ENCODE measurements around the gene RPAIN.

RPAIN gene

DNA sequence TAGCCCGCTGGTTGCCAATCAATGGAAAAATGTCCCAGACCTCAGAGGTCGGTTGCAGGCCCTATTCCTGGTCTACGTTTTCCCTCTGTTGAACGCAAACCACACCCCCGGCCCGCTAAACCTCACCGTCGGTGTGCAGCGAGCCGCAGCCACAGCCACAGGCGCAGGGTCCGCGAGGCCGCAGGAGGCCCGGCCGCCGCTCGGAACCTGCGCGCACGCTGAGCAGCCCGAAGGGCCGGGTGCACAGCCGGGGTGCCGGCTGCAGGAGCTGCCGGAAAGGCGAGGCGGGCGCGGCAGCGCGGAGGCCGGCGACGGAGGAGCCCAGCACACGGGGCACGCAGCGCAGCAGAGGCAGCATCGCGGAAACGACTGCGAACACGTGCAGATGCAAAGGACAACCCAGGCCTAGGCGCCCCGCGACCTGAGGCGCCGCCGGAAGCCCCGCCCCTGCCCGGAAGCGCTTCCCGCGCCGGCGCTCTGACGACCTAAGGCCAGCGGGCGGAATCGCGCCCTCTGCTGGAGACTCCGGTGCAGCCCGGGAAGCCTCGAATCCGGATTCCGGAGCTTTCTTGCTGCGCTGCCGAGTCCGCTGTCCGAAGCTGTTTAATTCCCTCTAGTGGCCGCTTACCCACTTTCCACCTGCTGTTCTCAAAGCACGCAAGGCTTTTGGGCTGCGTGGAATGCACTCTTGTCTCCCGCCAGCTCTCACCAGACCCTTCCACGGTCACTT, 18.9 kb downstream of the RPAIN start, which contains the start of gene C1QBP (continued):
- TF ChIP-seq ZNF692 (tag by site-specific recombination; IDR thresholded peaks at IDR 0.05) = peak; percentile 44; the same call in 1 of the 2 replicates
- peak; percentile 62 for TF ChIP-seq ZNF629 (tag by site-specific recombination; IDR thresholded peaks at IDR 0.05)
- TF ChIP-seq SP3 (tag by site-specific recombination; IDR thresholded peaks at IDR 0.05) = peak; percentile 65
- 0 out of 2 replicates have a peak, but pooled peaks have one; percentile 16 for TF ChIP-seq ZNF596 (tag by site-specific recombination; IDR thresholded peaks at IDR 0.05)
- TF ChIP-seq ZNF76 (tag by site-specific recombination; IDR thresholded peaks at IDR 0.05; ENCODE audit: borderline replicate concordance, low read depth) = 0 out of 2 replicates have a peak, but pooled peaks have one; percentile 37
- peak; percentile 86 for TF ChIP-seq ZNF660 (tag by site-specific recombination; IDR thresholded peaks at IDR 0.05)
- TF ChIP-seq HOXD13 (CRISPR knock-in tag; IDR thresholded peaks at IDR 0.05; ENCODE audit: borderline replicate concordance) = peak; percentile 38; the same call in 1 of the 2 replicates
- TF ChIP-seq ZBTB8A (tag by site-specific recombination; IDR thresholded peaks at IDR 0.05) = 0 out of 2 replicates have a peak, but pooled peaks have one; percentile 29
- TF ChIP-seq, protein P1, sequence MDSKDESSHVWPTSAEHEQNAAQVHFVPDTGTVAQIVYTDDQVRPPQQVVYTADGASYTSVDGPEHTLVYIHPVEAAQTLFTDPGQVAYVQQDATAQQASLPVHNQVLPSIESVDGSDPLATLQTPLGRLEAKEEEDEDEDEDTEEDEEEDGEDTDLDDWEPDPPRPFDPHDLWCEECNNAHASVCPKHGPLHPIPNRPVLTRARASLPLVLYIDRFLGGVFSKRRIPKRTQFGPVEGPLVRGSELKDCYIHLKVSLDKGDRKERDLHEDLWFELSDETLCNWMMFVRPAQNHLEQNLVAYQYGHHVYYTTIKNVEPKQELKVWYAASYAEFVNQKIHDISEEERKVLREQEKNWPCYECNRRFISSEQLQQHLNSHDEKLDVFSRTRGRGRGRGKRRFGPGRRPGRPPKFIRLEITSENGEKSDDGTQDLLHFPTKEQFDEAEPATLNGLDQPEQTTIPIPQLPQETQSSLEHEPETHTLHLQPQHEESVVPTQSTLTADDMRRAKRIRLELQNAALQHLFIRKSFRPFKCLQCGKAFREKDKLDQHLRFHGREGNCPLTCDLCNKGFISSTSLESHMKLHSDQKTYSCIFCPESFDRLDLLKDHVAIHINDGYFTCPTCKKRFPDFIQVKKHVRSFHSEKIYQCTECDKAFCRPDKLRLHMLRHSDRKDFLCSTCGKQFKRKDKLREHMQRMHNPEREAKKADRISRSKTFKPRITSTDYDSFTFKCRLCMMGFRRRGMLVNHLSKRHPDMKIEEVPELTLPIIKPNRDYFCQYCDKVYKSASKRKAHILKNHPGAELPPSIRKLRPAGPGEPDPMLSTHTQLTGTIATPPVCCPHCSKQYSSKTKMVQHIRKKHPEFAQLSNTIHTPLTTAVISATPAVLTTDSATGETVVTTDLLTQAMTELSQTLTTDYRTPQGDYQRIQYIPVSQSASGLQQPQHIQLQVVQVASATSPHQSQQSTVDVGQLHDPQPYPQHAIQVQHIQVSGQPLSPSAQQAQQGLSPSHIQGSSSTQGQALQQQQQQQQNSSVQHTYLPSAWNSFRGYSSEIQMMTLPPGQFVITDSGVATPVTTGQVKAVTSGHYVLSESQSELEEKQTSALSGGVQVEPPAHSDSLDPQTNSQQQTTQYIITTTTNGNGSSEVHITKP (tag by site-specific recombination; IDR thresholded peaks at IDR 0.05) = peak; percentile 27; the same call in 1 of the 2 replicates
- no peak for TF ChIP-seq ZNF391 (tag by site-specific recombination; IDR thresholded peaks at IDR 0.05; ENCODE audit: borderline replicate concordance, low read depth)
- TF ChIP-seq ZNF449 (tag by site-specific recombination; IDR thresholded peaks at IDR 0.05) = 0 out of 2 replicates have a peak, but pooled peaks have one; percentile 8
- no peak for TF ChIP-seq ZNF280C (tag by site-specific recombination; IDR thresholded peaks at IDR 0.05)
- 0 out of 2 replicates have a peak, but pooled peaks have one; percentile 8 for TF ChIP-seq ZNF580 (tag by site-specific recombination; IDR thresholded peaks at IDR 0.05)
- peak; percentile 62; the same call in 1 of the 2 replicates for TF ChIP-seq KLF8 (tag by site-specific recombination; IDR thresholded peaks at IDR 0.05)
- 0 out of 2 replicates have a peak, but pooled peaks have one; percentile 10 for TF ChIP-seq ZNF18 (tag by site-specific recombination; IDR thresholded peaks at IDR 0.05)
- TF ChIP-seq ZNF24 (tag by site-specific recombination; IDR thresholded peaks at IDR 0.05) = 0 out of 2 replicates have a peak, but pooled peaks have one; percentile 20
- peak; percentile 89 for TF ChIP-seq ZNF600 (tag by site-specific recombination; IDR thresholded peaks at IDR 0.05)
- TF ChIP-seq PRDM4 (tag by site-specific recombination; IDR thresholded peaks at IDR 0.05) = no peak
- TF ChIP-seq, protein P2, sequence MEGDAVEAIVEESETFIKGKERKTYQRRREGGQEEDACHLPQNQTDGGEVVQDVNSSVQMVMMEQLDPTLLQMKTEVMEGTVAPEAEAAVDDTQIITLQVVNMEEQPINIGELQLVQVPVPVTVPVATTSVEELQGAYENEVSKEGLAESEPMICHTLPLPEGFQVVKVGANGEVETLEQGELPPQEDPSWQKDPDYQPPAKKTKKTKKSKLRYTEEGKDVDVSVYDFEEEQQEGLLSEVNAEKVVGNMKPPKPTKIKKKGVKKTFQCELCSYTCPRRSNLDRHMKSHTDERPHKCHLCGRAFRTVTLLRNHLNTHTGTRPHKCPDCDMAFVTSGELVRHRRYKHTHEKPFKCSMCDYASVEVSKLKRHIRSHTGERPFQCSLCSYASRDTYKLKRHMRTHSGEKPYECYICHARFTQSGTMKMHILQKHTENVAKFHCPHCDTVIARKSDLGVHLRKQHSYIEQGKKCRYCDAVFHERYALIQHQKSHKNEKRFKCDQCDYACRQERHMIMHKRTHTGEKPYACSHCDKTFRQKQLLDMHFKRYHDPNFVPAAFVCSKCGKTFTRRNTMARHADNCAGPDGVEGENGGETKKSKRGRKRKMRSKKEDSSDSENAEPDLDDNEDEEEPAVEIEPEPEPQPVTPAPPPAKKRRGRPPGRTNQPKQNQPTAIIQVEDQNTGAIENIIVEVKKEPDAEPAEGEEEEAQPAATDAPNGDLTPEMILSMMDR (tag by site-specific recombination; IDR thresholded peaks at IDR 0.05) = peak; percentile 98
- TF ChIP-seq SP2 (tag by site-specific recombination; IDR thresholded peaks at IDR 0.05) = peak; percentile 73
- TF ChIP-seq SCRT2 (tag by site-specific recombination; IDR thresholded peaks at IDR 0.05) = peak; percentile 52; the same call in 1 of the 2 replicates
- TF ChIP-seq ZNF394 (tag by site-specific recombination; IDR thresholded peaks at IDR 0.05; ENCODE audit: borderline replicate concordance) = peak; percentile 60

All from HEK293 (cell line).